Measurements from ENCODE around the gene OR7C2.
"Not testable (repeated sequence)": the region's sequence is repeated elsewhere in the genome, so short reads cannot be mapped to it uniquely, and the experiment has no call there.

Gene OR7C2

GRCh38 chr19:14933506-14933905, 7.8 kb upstream of the OR7C2 start:
- H3K4me1 ChIP-seq (ENCODE audit: control insufficient read depth in 1 of 2, insufficient read depth in 1 of 2, low read depth in 1 of 2, low read length in 1 of 2): no peaks in the 10 kb centered on the region
- no peak overlapping the region for H3K4me3 ChIP-seq (ENCODE audit: low read depth in 1 of 2, low read length in 1 of 2)
- H3K36me3 ChIP-seq: no peaks in the 10 kb centered on the region
- H3K9me3 ChIP-seq: no peaks in the 10 kb centered on the region
- H3K27me3 ChIP-seq: no peaks in the 10 kb centered on the region
- TF ChIP-seq, protein P1, sequence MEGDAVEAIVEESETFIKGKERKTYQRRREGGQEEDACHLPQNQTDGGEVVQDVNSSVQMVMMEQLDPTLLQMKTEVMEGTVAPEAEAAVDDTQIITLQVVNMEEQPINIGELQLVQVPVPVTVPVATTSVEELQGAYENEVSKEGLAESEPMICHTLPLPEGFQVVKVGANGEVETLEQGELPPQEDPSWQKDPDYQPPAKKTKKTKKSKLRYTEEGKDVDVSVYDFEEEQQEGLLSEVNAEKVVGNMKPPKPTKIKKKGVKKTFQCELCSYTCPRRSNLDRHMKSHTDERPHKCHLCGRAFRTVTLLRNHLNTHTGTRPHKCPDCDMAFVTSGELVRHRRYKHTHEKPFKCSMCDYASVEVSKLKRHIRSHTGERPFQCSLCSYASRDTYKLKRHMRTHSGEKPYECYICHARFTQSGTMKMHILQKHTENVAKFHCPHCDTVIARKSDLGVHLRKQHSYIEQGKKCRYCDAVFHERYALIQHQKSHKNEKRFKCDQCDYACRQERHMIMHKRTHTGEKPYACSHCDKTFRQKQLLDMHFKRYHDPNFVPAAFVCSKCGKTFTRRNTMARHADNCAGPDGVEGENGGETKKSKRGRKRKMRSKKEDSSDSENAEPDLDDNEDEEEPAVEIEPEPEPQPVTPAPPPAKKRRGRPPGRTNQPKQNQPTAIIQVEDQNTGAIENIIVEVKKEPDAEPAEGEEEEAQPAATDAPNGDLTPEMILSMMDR (IDR thresholded peaks at IDR 0.05): no peak
- no peak overlapping the region for H3K27ac ChIP-seq

GRCh38 chr19:14940266-14940665, 1.0 kb upstream of the OR7C2 start:
- TF ChIP-seq, protein P1 (IDR thresholded peaks at IDR 0.05): no peak
- Histone ChIP-seq H3K36me3 (no peaks in the 10 kb centered on the region), H3K9me3 (no peaks in the 10 kb centered on the region), H3K4me1 (ENCODE audit: control insufficient read depth in 1 of 2, insufficient read depth in 1 of 2, low read depth in 1 of 2, low read length in 1 of 2) (no peaks in the 10 kb centered on the region), H3K27me3 (peaks cover 5% of the 10 kb centered on the region), H3K27ac (no peak overlapping the region), H3K4me3 (ENCODE audit: low read depth in 1 of 2, low read length in 1 of 2) (no peak overlapping the region)

DNA sequence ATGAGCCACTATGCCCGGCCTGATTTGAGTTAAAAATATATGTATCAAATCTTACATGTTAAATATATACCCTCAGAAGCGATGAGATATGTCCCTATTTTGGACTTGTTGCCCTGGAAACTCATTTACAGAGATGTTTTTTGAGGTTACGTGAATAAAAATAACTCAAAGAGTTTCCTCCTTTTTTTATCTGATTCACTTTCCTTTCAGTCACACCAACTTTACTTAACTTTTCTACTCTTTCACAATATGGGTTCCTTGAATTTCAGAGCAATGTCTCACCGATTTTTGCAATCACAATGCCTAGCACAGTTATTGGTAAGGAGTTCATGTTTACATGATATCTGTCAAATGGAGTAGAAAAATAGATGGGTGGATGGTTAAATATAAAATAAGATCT, 2.3 kb downstream of the OR7C2 start:
- H3K9me3 ChIP-seq: no peaks in the 10 kb centered on the region
- no peak overlapping the region for H3K27ac ChIP-seq
- H3K4me1 ChIP-seq (ENCODE audit: control insufficient read depth in 1 of 2, insufficient read depth in 1 of 2, low read depth in 1 of 2, low read length in 1 of 2): no peaks in the 10 kb centered on the region
- H3K36me3 ChIP-seq: no peaks in the 10 kb centered on the region
- H3K27me3 ChIP-seq: peaks cover 5% of the 10 kb centered on the region
- H3K4me3 ChIP-seq (ENCODE audit: low read depth in 1 of 2, low read length in 1 of 2): no peak overlapping the region
- TF ChIP-seq, protein P1 (IDR thresholded peaks at IDR 0.05): no peak

DNA sequence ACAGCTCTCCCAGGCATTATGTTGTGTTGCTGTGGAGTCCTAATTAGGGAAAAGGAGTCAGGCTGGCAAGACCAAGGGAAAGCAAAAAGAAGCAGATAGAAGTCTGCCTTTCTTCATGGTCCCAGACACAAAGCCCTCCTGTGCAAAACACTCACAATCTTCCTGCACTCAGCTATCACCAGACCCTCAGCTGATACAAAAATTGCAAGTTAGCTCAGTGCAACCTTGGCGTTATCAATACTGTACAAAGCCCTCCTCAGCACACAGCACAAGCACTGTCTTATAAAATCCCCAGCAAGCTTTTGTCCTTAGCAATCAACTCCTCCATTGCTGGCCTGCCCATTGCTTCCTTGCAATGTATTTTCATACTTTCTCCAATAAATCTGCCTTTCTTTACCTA, 3.2 kb downstream of the OR7C2 start:
- H3K27ac ChIP-seq: no peak overlapping the region
- no peak overlapping the region for H3K4me3 ChIP-seq (ENCODE audit: low read depth in 1 of 2, low read length in 1 of 2)
- no peaks in the 10 kb centered on the region for H3K4me1 ChIP-seq (ENCODE audit: control insufficient read depth in 1 of 2, insufficient read depth in 1 of 2, low read depth in 1 of 2, low read length in 1 of 2)
- no peaks in the 10 kb centered on the region for H3K9me3 ChIP-seq
- H3K36me3 ChIP-seq: no peaks in the 10 kb centered on the region
- H3K27me3 ChIP-seq: peaks cover 5% of the 10 kb centered on the region
- TF ChIP-seq, protein P1 (IDR thresholded peaks at IDR 0.05): no peak

GRCh38 chr19:14949413-14949812, 8.1 kb downstream of the OR7C2 start:
- not testable (repeated sequence) for H3K27ac ChIP-seq; H3K4me1 ChIP-seq (ENCODE audit: control insufficient read depth in 1 of 2, insufficient read depth in 1 of 2, low read depth in 1 of 2, low read length in 1 of 2); H3K36me3 ChIP-seq; H3K27me3 ChIP-seq; H3K9me3 ChIP-seq; H3K4me3 ChIP-seq (ENCODE audit: low read depth in 1 of 2, low read length in 1 of 2)

DNA sequence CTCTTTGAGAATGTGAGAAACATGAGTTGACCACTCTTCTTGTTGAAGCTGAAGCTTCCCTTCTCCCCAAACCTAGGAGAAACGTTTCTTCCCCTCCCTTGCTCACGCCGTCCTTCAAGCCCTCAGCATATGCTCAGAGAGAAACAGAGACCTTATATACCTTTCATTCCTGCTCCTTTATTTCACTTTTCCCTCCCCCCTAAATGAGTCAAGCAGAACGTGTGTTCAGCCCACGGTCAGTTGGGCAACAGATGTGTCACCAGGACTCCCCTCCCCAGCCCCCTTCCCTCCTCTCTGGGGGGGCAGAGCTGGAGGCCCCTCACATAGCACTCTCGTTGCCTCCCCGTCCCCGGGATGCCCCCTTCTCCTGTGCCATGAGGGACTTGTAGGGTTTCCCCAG, 8.6 kb downstream of the OR7C2 start:
- Histone ChIP-seq H3K4me3 (ENCODE audit: low read depth in 1 of 2, low read length in 1 of 2) (no peak overlapping the region), H3K4me1 (ENCODE audit: control insufficient read depth in 1 of 2, insufficient read depth in 1 of 2, low read depth in 1 of 2, low read length in 1 of 2) (no peaks in the 10 kb centered on the region), H3K9me3 (no peaks in the 10 kb centered on the region), H3K27me3 (no peaks in the 10 kb centered on the region), H3K27ac (no peak overlapping the region), H3K36me3 (no peaks in the 10 kb centered on the region)
- TF ChIP-seq, protein P1 (IDR thresholded peaks at IDR 0.05): no peak

All from neutrophil (primary cell).